Fibroblast of skin of back (primary cell): ENCODE results near the gene TOMM5. TPM values are rescaled to one million over a fixed set of nuclear protein-coding genes. Genes with fewer than 3 reads are reported as not detected.

Experiments used
- DNase-seq: peaks from one replicate; pipeline ENCODE4 v3.0.0-alpha.2; 2013
- polyA plus RNA-seq, 2 experiments: library from polyadenylated mRNA; unstranded; fragments of 120-200 nt; gene quantifications; one replicate each; pipeline ENCODE4 v1.2.1, GENCODE V29; 2013; ENCODE audit not compliant: insufficient read length in 2 of 2

TOMM5 gene
- polyA plus RNA-seq (2013, experiment 1 of 2; ENCODE audit: insufficient read length), result 113 TPM
- polyA plus RNA-seq (2013, experiment 2 of 2; ENCODE audit: insufficient read length), result 77.7 TPM

- DNase-seq, result peak; percentile 96
Observed at GRCh38 chr9:37592108-37592951, at the start of gene TOMM5. TSS of gene TOMM5 (minus strand) at chr9:37592597. CDS start at chr9:37592532, 65 bp downstream.

GRCh38 chr9:37641331-37641730 lies 48.9 kb upstream of the TOMM5 start:
- no peak for DNase-seq

- DNase-seq, result no peak
Observed at GRCh38 chr9:37640246-37640645, 47.8 kb upstream of the TOMM5 start.

- DNase-seq, result no peak
Observed at GRCh38 chr9:37639841-37640240, 47.4 kb upstream of the TOMM5 start.

GRCh38 chr9:37639109-37639762 lies 46.8 kb upstream of the TOMM5 start:
- DNase-seq, result peak; percentile 5

- DNase-seq, result no peak
Observed at GRCh38 chr9:37636511-37637448, 44.4 kb upstream of the TOMM5 start.

- no peak for DNase-seq
Observed at GRCh38 chr9:37635808-37636207, 43.4 kb upstream of the TOMM5 start.

- DNase-seq, result no peak
Observed at GRCh38 chr9:37632479-37632878, 40.1 kb upstream of the TOMM5 start.

- no peak for DNase-seq
Observed at GRCh38 chr9:37626708-37627292, 34.4 kb upstream of the TOMM5 start.

- no peak for DNase-seq
Observed at GRCh38 chr9:37625758-37626147, 33.4 kb upstream of the TOMM5 start.

- no peak for DNase-seq
Observed at GRCh38 chr9:37625036-37625757, 32.8 kb upstream of the TOMM5 start.

GRCh38 chr9:37624073-37624472 lies 31.7 kb upstream of the TOMM5 start:
- DNase-seq, result no peak

- DNase-seq, result no peak
Observed at GRCh38 chr9:37623267-37623666, 30.9 kb upstream of the TOMM5 start.

GRCh38 chr9:37622462-37622861 lies 30.1 kb upstream of the TOMM5 start:
- no peak for DNase-seq

GRCh38 chr9:37621273-37622121 lies 29.1 kb upstream of the TOMM5 start:
- DNase-seq, result no peak

GRCh38 chr9:37620396-37620795 lies 28.0 kb upstream of the TOMM5 start:
- no peak for DNase-seq

GRCh38 chr9:37619806-37620205 lies 27.4 kb upstream of the TOMM5 start:
- no peak for DNase-seq

- peak; percentile 65 for DNase-seq
Observed at GRCh38 chr9:37618817-37619216, 26.4 kb upstream of the TOMM5 start.

- DNase-seq, result peak; percentile 62
Observed at GRCh38 chr9:37617832-37618231, 25.4 kb upstream of the TOMM5 start.

- no peak for DNase-seq
Observed at GRCh38 chr9:37617161-37617560, 24.8 kb upstream of the TOMM5 start.

- no peak for DNase-seq
Observed at GRCh38 chr9:37611961-37612360, 19.6 kb upstream of the TOMM5 start.
